Hematopoietic multipotent progenitor cell treated with erythropoietin and hydrocortisone succinate and interleukin-3 and kit ligand, for 15 days (in vitro differentiated cells): ENCODE results near the gene TRAM2.

Experiments used
- DNase-seq: peaks from one replicate; pipeline ENCODE4 v3.0.0-alpha.2; 2015; ENCODE audit warnings: low spot score

Gene TRAM2

GRCh38 chr6:52545406-52546119 is 31.3 kb downstream of the TRAM2 start:
- no peak for DNase-seq

DNA sequence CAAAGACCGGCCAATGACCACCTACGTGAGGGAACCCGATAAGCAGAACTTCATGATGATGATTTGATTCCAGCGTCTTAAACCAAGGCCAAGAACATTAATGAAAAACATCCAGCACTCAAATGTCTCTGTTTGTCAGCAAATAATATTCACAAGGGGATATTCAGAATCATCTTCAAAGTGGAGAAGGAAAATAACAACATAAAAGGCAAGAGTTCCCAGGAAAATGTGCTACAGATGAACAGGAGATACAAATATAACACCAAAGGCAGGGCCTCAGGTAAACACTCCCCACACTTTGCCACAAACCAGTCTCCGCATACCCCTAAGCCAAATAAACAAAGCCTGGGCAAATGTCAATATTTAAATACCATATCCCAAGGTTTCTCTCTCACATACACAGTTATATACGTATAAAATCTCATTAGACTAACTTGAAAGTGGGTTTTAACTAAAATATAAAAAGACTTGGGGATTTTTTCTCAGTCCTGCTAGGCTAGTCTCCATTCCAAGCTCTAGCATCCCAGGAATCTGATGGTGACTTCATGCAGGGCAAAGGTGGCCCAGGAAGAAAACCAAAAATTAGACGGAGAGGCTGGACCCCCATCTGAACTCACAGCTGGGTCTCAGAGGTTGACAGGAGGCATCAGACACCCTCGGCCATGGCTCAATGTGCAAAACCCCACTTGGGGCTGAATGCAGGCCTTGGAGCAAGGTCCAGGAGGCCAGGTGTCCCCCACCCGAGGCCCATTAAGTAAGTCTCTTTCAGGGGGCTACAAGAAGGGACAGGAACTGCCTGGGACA is 32.1 kb downstream of the TRAM2 start:
- DNase-seq = no peak

DNA sequence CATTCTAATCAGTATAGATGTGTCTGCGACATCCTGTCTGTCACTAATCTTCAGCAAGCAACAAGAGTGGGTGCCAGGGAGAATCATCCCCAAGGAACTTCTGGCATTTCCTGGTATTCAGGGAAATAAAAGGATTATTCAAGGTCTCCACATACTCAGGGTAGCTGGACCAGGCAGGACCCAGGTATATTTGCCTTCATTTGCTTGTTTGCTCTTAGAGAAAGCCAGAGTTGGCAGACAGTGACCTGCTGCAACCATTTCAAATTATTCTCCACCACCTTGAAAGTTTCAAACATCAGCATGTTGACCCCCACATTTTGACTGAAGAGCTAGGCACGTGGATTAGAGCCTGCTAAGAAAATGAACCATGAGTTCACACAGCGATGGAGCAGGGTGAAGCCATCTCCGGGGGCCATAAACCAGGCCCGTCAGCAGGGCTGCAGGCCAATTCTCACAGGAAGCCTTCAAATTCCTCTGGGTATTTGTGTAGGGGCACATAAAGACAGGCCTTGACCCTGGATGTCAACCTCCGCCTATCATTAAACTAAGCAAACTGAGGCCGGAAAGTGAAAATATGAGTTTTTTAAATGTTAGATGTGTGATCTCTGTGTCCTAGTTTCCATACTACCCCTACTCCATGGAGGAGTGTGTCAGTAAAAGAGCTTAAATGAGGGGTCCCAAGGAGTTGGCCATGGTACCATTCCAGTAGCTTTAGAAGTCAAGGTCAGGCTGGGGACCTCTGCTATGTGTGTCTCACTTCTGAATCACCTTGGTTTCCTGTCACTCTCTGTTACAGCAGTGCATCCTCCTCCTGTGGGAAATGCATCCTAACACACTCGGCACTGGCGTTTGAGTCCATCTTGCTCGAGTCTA is 32.9 kb downstream of the TRAM2 start:
- no peak for DNase-seq

GRCh38 chr6:52543262-52543661 is 33.6 kb downstream of the TRAM2 start:
- no peak for DNase-seq

DNA sequence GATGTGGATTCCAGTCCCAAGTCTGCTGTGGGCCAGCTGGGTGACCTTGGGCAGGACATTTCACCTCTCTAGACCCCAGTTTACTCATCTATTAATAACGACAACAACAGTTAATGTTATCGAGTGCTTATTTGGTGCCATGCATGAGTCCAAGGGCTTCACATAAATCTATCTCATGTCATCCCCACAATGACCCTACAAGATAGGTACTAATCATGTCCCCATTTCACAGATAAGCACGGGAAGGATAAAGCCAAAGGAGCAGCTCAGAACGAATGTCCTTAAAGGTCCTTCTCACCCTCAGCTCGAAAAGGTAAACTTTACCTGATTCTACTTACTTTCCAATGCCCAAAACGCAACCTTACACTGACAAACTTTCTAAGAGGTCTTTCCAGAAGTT is 35.7 kb downstream of the TRAM2 start:
- DNase-seq = no peak

- no peak for DNase-seq
Observed at GRCh38 chr6:52540286-52540902, 36.5 kb downstream of the TRAM2 start.

DNA sequence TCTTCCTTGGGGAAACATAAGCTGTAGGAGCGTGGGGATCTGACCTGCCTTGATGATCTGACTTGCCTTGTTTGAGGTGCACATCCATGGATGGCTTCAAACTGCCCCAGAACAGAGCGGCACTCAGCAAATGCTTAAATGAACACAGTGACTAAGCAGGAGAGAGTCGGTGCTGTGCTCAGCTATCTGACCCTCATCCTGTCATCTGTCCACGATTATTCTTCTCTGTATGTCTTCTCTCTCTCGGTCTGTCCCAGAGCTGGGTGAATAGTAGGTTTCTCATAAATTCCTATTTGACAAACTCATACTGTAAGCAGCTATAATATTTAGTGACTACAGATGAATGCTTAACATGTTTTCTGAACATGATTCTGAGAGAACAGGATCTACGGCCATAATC is 37.3 kb downstream of the TRAM2 start:
- DNase-seq = no peak

- no peak for DNase-seq
Observed at GRCh38 chr6:52538901-52539354, 37.9 kb downstream of the TRAM2 start.

DNA sequence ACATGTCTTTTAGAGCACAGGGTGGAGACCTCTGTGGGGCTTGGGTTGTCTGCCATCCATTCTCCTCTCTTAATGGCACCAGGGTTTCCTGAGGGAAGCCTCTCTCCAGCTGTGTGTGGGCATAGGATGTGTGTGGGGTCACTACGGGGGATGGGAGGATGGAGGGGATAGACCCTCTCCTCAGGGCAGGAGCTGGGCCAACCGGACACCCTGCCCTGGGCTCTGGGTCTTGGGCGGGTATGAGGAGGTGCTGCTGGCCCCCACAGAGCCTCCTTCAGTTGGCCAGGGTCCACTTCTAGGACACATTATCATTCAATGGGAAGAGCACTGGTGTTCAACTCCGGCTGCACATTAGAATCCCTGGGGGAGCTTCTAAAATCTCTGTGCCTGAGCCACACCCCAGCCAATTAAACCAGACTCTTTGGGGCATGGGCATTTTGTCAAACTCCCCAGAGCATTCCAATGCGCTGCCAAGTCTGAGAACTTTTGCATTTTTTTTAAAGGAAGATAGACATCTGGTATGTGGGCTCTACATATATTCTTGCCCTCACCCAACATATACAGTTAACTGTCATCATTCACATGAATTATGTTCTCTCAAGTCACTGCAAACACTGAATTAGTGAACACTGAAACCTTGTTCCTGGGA is 38.5 kb downstream of the TRAM2 start:
- DNase-seq = no peak

- DNase-seq = no peak
Observed at GRCh38 chr6:52537001-52537753, 39.7 kb downstream of the TRAM2 start.

DNA sequence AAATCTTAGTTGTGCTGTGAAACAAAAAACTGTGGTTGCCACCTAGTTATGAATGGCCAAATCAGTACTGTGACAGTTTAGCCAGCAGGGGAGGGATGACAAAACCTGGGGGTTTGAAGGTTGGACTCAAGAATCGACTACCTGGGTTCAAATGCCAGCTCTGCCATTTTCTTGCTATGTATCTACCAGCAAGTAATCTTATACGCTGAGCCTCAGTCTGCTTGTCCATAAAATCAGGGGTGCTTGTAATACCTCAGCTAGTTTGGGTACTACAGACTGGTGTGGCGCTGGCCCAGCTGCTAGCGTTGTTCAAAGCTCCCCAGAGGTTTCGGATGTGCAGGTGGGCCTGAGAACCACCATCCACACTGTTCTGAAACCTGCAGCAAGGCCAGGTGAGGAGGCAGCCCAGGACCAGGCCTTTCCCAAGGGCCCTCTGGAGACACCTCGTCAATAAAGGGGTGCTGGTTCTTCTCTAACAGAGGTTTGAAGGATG is 40.4 kb downstream of the TRAM2 start:
- no peak for DNase-seq

- DNase-seq = no peak
Observed at GRCh38 chr6:52535711-52536423, 41.0 kb downstream of the TRAM2 start.

- DNase-seq = no peak
Observed at GRCh38 chr6:52534966-52535390, 41.9 kb downstream of the TRAM2 start.

DNA sequence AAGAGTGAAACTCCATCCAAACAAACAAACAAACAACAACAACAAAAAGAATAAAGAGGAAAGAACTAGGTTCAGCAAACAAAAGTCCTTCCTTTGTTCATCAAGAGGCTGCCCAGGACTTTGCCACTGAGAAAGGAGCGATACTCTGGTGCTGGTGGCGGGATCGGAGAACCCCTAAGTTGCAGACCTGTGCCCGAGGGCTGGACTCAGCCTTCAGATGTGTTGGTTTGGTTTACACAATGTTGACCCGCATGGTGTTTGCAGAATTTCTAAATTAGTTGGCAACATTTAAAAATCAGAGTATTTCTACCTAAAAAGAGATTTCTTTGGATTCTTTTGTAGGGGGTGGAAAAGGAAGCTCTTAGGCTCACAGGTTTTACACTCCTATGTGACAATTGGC is 42.5 kb downstream of the TRAM2 start:
- DNase-seq = no peak

GRCh38 chr6:52533491-52533890 is 43.4 kb downstream of the TRAM2 start:
- no peak for DNase-seq

DNA sequence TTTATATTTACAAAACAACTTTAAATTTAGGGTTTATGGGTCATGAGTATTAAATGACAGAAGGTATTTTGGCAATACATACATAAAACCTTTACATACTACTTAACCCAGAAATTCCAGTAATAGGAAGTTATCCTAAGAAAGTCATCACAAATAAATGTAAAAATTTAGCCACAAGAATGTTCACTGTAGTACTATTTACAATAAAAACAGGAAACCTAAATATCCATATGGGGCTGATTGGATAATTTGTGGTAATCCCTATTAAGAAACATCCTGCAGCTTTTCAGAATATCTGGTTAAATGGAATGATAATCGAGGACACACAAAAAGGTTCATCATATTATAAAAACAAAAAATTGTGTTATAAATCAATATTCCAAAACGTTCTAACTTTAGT is 44.4 kb downstream of the TRAM2 start:
- no peak for DNase-seq

- no peak for DNase-seq
Observed at GRCh38 chr6:52531834-52532233, 45.0 kb downstream of the TRAM2 start.

GRCh38 chr6:52531396-52531795 is 45.5 kb downstream of the TRAM2 start:
- DNase-seq = no peak

DNA sequence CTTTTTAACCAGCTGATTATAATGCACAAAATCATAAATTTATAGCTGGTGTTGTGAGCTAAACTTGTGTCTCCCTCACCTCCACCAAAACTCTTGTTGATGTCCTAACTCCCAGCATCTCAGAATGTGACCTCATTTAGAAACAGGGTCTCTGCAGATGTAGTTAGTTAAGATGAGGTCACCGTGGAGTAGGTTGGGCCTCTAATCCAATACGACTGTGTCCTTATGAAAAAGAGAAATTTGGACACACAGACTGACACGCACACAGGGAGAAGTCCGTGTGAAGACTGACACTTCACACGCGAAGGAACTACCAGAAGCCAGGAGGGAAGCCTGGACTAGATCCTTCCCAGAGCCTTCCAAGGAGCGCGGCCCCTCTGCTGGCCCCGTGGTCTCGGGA is 46.5 kb downstream of the TRAM2 start:
- no peak for DNase-seq

DNA sequence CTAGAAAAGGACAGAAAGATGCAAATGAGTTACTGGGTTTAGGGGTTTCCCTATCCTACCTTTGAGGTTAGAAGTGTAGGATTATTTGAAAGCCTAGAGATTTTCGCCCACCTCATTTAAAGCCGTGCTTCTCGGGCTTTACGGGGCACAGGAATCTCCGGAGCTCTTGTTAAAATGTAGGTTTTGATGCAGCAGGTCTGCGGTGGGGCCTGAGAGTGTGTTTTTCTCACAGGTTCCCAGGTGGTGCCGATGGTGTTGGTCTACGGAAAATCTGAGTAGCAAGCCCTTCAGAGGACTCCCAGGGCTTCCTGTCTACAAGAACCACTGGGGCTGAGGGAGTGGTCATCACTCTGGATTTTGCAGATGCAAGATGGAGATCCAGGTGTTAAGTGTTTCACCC is 47.5 kb downstream of the TRAM2 start:
- DNase-seq = no peak
